NCI-H82 treated with DMSO at 0.1 percent for 48 hours (cell line): ENCODE data around the gene CAPZB.
A peak's percentile ranks its signal among the peaks of the same experiment; 100 is the strongest.
"Not testable (repeated sequence)": the region's sequence is repeated elsewhere in the genome, so short reads cannot be mapped to it uniquely, and the experiment has no call there.

Experiments used
- DNase-seq: peaks from one replicate; lab custom pipeline; 2025; ENCODE audit not compliant: unreplicated experiment; lab: John Stamatoyannopoulos, UW

Gene CAPZB

GRCh38 chr1:19485362-19486187 is at the start of gene CAPZB:
Gene CAPZB (minus strand): TSS chr1:19485539. CDS start chr1:19485438, 101 bp downstream.
- DNase-seq, result peak; percentile 74

- no peak for DNase-seq
Measured at GRCh38 chr1:19534281-19534680, 48.9 kb upstream of the CAPZB start.

- DNase-seq, result no peak
Measured at GRCh38 chr1:19533626-19534025, 48.3 kb upstream of the CAPZB start.

- DNase-seq, result no peak
Measured at GRCh38 chr1:19532519-19532918, 47.2 kb upstream of the CAPZB start.

GRCh38 chr1:19529664-19530063 is 44.3 kb upstream of the CAPZB start:
- DNase-seq, result no peak

- DNase-seq, result no peak
Measured at GRCh38 chr1:19528438-19528837, 43.1 kb upstream of the CAPZB start.

- DNase-seq, result no peak
Measured at GRCh38 chr1:19525607-19526545, 40.5 kb upstream of the CAPZB start.

- DNase-seq, result no peak
Measured at GRCh38 chr1:19524791-19525190, 39.5 kb upstream of the CAPZB start.

- DNase-seq, result not testable (repeated sequence)
Measured at GRCh38 chr1:19522570-19522969, 37.2 kb upstream of the CAPZB start.

GRCh38 chr1:19521411-19521810 is 36.1 kb upstream of the CAPZB start:
- no peak for DNase-seq

GRCh38 chr1:19517017-19517416 is 31.7 kb upstream of the CAPZB start:
- no peak for DNase-seq

- DNase-seq, result no peak
Measured at GRCh38 chr1:19515201-19515600, 29.9 kb upstream of the CAPZB start.

- no peak for DNase-seq
Measured at GRCh38 chr1:19514391-19514831, 29.1 kb upstream of the CAPZB start.

GRCh38 chr1:19512545-19512944 is 27.2 kb upstream of the CAPZB start:
- no peak for DNase-seq

- DNase-seq, result no peak
Measured at GRCh38 chr1:19511116-19511515, 25.8 kb upstream of the CAPZB start.

GRCh38 chr1:19509647-19510046 is 24.3 kb upstream of the CAPZB start:
- not testable (repeated sequence) for DNase-seq

- no peak for DNase-seq
Measured at GRCh38 chr1:19507516-19507915, 22.2 kb upstream of the CAPZB start.

GRCh38 chr1:19505693-19506457 is 20.5 kb upstream of the CAPZB start:
- DNase-seq, result no peak

- no peak for DNase-seq
Measured at GRCh38 chr1:19504796-19505692, 19.7 kb upstream of the CAPZB start.

- not testable (repeated sequence) for DNase-seq
Measured at GRCh38 chr1:19502284-19502683, 16.9 kb upstream of the CAPZB start.
